HG03097 (cell line): ENCODE measurements around the gene MAPK8IP2.
"Not testable (repeated sequence)": the region's sequence is repeated elsewhere in the genome, so short reads cannot be mapped to it uniquely, and the experiment has no call there.

Experiments
- ATAC-seq: cut with Tn5 transposase; IDR thresholded peaks from one replicate; pipeline ENCODE4 v1.9.1; 2021; ENCODE audit not compliant: unreplicated experiment, low FRiP score

The MAPK8IP2 gene

DNA sequence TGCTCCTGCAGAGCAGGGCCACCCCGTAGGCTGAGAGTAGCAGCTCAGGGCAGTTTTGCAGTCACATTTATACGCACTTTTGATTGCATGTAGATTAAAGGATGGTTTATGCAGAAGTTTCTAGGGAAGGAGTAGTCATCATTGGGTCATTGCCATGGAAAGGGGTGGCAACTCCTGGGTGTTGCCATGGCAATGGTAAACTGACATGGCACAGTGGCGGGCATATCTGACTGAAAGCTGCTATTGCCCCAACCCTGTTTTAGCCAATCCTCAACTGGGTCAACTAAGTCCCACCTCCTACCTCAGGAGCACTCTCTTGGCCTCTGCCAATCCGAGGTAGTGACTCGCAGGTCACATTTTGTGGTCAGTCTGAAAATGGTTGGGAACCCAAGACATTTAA lies 29.8 kb downstream of the MAPK8IP2 start:
- ATAC-seq, result no peak

DNA sequence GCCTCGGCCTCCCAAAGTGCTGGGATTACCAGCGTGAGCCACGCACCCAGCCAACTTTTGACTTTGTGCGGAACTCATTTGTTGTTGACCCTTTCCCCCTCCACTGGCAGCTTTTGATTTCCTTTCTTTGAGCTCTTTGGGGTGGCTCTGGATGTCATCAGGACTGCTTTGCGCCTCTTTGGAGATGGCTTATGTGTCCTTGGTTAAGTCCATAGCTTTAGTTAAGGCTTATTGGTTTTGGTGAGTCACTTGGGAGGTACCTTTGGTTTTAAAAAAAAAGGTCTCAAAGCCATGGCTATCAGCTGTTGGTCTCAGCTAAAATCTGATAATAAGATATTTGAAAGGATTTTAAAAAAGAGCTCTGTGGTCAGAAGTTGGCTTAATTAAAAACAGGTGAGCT lies 32.5 kb downstream of the MAPK8IP2 start:
- ATAC-seq, result no peak

DNA sequence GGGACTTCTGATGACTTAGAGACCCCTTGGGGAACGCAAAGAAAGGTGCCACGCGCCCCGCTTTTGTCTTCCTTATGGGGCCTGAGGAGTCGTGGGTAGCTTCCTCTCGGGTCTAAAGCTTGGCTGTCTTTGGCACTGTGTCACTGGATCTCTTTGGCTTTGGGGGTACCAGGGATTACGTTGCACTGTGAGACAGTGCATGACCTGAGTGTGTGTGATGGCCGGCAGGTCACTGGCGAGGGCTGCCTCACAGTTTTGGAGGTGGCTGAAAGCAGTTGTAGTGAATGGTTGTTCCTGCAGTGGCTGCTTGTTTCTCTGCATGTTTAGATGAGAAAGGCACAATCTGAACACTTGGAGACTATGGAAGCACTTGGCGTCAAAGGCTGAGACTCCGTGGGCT lies 33.2 kb downstream of the MAPK8IP2 start:
- no peak for ATAC-seq

DNA sequence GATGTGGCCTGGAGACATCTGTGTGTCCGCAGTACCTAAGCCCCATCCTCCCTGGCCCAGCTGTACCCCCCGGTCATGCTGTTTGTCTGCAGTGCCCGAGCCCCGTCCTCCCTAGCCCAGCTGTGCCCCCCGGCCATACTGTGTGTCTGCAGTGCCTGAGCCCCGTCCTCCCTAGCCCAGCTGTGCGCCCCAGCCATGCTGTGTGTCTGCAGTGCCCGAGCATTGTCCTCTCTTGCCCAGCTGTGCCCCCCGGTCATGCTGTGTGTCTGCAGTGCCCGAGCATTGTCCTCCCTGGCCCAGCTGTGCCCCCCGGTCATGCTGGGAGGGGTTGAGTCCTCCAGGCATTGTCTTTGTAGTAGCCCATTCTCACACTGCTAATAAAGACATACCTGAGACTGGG lies 35.0 kb downstream of the MAPK8IP2 start:
- ATAC-seq, result no peak

DNA sequence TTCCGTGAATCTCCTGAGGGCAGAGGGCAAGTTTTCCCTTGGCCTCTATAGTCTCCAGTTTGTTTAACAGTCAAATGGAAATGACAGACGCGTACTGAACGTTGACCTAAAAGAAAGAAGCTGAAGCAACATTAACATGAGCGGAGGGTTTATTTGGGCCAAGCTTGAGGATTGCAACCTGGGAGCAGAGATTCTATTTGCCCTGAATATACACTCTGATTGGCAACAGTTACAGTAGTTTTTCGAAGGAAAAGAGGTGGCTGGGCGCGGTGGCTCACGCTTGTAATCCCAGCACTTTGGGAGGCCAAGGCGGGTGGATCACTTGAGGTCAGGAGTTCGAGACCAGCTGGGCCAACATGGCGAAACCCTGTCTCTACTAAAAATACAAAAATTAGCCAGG lies 39.7 kb downstream of the MAPK8IP2 start:
- not testable (repeated sequence) for ATAC-seq

DNA sequence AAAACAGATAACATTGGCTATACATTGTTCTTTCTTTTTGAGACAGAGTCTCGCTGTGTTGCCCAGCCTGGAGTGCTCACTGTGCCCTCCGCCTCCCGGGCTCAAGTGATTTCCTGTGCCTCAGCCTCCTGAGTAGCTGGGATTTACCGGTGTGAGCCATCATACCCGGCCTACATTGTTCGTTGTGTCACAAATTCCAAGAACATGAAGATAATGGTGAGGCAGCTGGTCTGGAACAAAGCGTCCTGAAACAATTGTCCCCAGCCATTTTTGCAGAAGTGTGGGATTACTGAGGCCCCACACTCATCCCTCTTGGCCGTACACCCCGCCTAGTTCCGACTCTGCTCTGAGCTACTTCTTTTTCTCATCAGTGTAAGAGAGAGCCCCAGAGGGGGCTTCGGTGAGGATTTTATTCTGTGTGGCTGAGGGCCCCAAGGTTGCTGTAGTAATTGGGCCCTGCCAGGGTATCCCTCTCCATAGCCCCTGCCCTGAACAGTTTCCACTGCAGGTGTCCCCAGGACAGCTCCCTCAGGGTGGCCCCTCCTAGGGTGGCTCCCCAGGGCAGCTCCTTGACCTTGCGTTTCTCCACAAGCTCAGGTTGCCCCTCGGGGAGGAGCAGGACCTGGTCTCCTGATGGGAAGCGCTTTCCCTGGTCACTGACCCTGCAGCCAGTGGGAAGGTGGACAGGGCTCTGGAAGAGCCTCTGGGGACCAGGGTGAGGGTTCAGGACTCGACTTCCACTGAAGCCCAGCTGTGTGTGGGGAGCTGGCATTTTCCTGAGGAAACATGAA lies 40.5 kb downstream of the MAPK8IP2 start:
- no peak for ATAC-seq

DNA sequence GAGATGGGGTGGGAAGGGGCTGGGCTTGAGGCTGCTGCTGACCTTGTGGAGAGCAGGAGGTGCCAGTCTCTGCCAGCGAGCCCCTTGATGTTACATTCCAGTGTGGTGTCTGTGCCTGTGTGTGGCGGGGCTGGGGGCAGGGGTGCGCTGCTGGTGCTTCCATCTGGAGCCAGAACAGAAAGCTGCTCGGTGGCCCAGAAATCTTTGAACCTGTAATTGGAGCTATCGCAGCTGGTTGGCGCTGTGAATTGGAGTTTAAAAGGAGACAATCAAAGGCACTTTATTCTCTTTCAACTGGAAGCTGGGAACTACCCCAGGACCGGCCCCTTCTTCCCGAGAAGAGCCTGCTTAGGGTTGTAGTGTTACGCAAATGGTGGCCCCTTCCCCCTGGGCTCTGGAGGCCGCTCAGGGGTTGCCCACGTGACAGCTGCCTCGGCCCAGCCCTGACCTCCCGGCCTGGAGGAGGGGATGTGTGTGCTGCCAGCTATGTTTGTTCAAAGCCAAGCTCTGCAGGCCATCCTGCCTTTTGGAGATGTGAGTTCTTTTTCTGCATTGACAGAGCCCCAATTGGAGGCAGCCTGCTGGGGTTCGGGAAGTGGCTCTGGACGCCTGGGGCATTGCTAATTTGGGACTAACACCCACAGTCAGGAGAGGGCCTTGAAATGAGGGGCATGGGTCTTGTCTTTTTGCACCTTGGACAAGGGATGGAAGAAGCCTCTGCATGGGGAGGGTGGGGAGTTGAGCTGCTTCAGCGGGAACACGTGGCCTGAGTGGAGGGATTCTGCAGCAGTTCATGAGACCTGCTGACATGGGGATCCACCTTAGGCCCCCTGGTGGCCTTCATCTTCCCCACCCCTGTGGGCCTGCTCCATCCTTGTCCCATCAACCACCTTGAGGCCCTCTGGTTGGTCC lies 41.4 kb downstream of the MAPK8IP2 start:
- ATAC-seq, result no peak

DNA sequence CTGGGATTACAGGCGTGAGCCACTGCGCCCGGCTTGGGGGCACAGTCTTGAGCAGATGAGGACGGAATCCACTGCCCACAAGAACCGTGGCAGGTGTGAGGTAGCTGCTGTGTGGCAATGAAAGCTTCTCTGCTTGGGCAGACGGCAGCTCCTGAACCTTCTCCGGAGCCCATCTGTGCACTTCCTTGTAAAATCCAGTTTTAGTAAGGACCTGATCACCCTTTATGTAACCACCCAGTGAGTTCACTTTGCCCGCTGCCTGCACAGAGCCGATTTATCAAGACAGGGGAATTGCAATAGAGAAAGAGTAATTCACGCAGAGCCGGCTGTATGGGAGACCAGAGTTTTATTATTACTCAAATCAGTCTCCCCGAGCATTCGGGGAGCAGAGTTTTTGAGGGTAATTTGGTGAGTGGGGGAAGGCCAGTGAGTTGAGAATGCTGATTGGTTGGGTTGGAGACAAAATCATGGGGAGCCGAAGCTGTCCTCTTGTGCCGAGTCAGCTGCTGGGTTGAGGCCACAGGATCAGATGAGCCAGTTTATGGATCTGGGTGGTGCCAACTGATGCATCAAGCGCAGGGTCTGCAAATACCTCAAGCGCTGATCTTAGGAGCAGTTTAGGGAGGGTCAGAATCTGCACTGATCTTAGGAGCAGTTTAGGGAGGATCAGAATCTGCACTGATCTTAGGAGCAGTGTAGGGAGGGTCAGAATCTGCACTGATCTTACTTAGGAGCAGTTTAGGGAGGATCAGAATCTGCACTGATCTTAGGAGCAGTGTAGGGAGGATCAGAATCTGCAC lies 42.6 kb downstream of the MAPK8IP2 start:
- ATAC-seq, result not testable (repeated sequence)

DNA sequence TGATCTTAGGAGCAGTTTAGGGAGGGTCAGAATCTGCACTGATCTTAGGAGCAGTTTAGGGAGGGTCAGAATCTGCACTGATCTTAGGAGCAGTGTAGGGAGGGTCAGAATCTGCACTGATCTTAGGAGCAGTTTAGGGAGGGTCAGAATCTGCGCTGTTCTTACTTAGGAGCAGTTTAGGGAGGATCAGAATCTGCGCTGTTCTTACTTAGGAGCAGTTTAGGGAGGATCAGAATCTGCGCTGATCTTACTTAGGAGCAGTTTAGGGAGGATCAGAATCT lies 43.2 kb downstream of the MAPK8IP2 start:
- ATAC-seq, result not testable (repeated sequence)

DNA sequence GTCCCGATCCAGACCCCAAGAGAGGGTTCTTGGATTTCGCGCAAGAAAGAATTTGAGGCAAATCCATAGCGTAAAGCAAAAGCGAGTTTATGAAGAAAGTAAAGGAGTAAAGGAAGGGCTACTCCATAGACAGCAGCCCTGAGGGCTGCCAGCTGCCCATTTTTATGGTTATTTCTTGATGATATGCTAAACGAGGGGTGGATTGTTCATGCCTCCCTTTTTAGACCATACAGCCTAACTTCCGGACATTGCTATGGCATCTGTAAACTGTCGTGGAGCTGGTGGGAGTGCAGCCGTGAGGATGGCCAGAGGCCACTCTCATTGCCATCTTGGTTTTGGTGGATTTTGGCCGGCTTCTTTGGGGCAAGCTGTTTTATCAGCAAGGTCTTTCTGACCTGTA lies 52.7 kb downstream of the MAPK8IP2 start:
- ATAC-seq, result no peak

DNA sequence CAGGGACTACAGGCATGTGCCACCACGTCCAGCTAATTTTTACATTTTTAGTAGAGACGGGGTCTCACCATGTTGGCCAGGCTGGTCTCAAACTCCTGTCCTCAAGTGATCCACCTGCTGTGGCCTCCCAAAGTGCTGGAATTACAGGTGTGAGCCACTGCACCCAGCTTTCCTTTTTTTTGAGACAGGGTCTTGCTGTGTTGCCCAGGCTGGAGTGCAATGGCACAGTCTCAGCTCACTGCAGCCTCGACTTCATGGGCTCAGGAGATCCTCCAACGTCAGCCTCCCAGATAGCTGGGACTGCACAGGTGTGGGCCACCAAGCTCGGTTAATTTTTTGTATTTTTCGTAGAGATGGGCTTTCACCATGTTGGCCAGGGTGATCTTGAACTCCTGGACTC lies 54.1 kb downstream of the MAPK8IP2 start:
- not testable (repeated sequence) for ATAC-seq

DNA sequence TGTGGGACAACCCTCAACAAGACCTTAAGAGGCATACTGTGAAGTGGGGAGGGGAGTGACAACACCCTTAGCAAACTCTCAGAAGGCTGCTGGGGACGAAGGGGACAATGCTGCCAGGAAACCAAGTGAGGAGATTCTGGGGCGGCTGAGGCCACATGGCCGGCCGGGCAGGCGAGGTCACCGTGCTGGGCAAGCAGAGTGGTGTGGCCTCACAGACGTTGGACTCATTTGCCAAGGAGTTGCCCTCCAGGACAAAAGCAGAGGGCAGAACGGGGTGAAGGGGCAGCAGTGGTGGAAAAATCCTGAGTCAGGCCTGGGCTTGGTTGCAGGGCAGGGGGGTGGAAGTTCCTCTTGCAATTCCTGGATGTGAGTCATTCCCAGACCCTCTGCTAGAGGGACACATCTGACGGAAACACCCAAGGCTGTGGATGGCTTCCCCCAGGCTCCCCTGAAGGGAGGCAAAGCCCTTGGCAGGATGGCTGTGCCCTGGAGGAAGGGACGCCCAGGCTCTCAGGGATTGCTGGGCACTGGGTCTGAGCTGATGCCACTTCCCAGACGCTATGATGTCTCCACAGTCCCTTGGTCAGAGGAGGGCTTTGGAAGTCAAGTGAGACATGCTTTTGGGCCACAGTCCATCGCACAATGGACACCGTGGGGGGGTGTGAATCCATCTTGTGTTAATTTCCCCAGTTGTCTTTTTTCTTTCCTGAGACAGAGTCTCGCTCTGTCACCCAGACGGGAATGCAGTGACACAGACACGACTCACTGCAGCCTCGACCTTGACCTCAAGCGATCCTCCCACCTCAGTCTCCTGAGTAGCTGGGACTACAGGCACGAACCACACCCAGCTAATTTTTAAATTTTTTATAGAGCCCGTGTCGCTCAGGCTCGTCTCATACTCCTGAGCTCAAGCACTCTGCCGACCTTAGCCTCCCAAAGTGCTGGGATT lies 55.8 kb downstream of the MAPK8IP2 start:
- ATAC-seq, result no peak

DNA sequence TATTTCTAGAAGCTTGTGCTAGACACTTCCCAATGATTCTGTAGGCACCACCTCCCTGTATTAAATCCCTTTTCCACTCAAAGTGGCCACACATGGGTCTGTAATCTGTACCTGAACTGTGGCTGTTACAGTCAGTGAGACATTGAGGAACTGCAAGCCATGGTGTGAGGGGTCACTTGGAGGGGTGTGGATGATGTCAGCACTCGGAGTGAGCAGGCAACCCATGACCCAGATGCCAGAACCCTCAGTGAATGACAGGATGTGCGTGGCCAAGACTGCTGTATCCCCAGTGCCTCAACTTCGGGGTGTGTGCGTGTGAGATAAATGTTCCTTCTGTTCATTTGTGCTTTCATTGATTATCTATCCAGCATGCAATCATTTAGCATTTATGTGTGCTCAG lies 57.3 kb downstream of the MAPK8IP2 start:
- ATAC-seq, result no peak

DNA sequence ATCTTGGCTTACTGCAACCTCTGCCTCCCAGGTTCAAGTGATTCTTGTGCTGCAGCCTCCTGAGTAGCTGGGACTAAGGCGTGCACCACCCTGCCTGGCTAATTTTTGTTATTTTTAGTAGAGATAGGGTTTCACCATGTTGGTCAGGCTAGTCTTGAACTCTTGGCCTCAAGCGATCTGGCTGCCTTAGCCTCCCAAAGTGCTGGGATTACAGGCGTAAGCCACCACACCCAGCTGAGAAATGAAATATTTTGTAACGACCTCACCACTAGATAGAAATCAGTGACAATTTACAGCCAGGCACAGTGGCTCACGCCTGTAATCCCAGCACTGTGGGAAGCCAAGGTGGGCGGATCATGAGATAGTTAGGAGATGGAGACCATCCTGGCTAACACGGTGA lies 59.1 kb downstream of the MAPK8IP2 start:
- ATAC-seq, result not testable (repeated sequence)

DNA sequence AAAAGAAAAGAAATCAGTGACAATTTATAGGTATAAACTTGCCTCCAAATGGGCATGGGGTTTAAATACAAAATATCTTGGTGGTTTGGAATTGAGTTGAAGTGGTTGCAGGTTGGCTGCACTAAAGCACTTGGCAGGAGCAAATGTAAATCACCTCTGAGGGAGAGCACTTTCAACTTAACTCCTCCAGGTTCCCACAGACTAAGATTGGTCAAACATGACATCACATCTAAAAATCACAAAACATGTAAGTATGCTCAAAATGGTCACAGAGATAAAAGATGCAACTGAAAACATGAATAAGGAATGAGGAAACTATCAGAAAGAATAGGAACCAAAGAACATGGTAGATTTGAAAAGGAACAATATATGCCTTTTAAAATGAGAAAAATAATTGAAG lies 59.7 kb downstream of the MAPK8IP2 start:
- ATAC-seq, result no peak
